ENCODE results near the gene NEK10. TPM values are rescaled to one million over a fixed set of nuclear protein-coding genes. Genes with fewer than 3 reads are reported as not detected.
"Not testable (repeated sequence)": the region's sequence is repeated elsewhere in the genome, so short reads cannot be mapped to it uniquely, and the experiment has no call there.

The NEK10 gene
- total and polyA plus RNA-seq, 9 donors: 0.41 to 33.4 (median 1.1) TPM

DNA sequence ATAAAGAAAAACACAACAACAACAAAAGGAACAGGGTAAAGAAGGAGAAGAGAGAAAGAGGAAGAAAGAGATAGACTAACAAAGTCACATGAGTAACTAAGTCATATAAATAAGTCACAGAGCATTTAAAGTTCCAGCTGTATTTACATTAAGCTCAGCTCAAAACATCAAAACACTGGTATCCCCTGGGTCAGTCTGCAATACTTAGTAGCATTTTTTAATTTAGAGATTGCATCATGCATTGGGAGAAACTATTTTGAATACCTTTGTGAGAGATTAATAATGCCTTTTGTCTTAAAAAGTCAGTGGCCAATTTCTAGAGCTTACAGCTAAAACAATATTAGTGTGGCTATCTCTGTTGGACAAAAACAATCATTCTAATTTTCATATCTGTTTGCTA lies 78.4 kb downstream of the NEK10 start:
- H3K27me3 ChIP-seq: no peaks in the 10 kb centered on the region
- intact Hi-C loops (cut with DNase I): no loop called here
- no peaks in the 10 kb centered on the region for H3K9me3 ChIP-seq
- H3K4me3 ChIP-seq: no peak overlapping the region
- H3K36me3 ChIP-seq: no peaks in the 10 kb centered on the region
- no peak overlapping the region for H3K27ac ChIP-seq
- TF ChIP-seq, protein P1, sequence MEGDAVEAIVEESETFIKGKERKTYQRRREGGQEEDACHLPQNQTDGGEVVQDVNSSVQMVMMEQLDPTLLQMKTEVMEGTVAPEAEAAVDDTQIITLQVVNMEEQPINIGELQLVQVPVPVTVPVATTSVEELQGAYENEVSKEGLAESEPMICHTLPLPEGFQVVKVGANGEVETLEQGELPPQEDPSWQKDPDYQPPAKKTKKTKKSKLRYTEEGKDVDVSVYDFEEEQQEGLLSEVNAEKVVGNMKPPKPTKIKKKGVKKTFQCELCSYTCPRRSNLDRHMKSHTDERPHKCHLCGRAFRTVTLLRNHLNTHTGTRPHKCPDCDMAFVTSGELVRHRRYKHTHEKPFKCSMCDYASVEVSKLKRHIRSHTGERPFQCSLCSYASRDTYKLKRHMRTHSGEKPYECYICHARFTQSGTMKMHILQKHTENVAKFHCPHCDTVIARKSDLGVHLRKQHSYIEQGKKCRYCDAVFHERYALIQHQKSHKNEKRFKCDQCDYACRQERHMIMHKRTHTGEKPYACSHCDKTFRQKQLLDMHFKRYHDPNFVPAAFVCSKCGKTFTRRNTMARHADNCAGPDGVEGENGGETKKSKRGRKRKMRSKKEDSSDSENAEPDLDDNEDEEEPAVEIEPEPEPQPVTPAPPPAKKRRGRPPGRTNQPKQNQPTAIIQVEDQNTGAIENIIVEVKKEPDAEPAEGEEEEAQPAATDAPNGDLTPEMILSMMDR (IDR thresholded peaks at IDR 0.05): no peak
- TF ChIP-seq EP300 (IDR thresholded peaks at IDR 0.05) (no peak), POLR2A (IDR thresholded peaks at IDR 0.05) (no peak)
- no peaks in the 10 kb centered on the region for H3K4me1 ChIP-seq (ENCODE audit: insufficient read depth)
- DNase-seq: no peak

DNA sequence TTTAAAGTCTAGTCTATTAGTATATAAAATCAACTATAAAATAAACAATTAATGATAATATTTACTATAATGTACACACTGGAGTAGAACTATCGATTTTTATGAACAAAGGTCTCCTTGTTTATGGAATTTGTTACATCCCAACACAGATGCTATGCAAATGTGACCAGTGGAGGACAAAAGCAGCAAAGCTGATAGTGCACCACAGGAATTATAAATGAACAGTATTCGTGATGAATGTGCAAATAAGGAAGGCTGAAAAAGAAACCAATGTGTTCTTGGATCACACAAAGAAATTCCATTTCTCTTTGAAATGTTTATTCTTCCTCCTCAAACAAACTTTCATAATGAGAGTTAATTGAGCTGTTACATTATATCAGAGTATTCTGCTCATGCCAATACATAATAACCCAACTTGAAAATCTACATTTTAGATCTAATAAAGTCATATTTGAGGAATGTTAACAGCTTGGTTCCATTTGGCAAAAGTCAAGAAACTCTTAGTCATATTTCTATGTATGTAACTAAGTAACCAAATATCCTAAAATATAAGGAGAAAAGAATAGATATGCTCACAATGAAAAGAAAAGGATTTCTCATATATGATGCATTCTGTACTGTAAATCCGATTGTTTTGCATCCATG lies 79.3 kb downstream of the NEK10 start:
- DNase-seq: no peak
- WGBS, 3 donors: 26 to 34% (median 32%) methylated on average over 3 of the region's 3 CpGs
- intact Hi-C loops (cut with DNase I): no loop called here
- Histone ChIP-seq H3K4me3 (no peak overlapping the region), H3K36me3 (no peaks in the 10 kb centered on the region), H3K27me3 (no peaks in the 10 kb centered on the region), H3K27ac (no peak overlapping the region), H3K9me3 (no peaks in the 10 kb centered on the region), H3K4me1 (ENCODE audit: insufficient read depth) (no peaks in the 10 kb centered on the region)
- TF ChIP-seq, protein P1 (IDR thresholded peaks at IDR 0.05): no peak
- TF ChIP-seq POLR2A (IDR thresholded peaks at IDR 0.05) (no peak), EP300 (IDR thresholded peaks at IDR 0.05) (no peak)

GRCh38 chr3:27287052-27287451 lies 82.1 kb downstream of the NEK10 start:
- no peaks in the 10 kb centered on the region for H3K4me1 ChIP-seq (ENCODE audit: insufficient read depth)
- WGBS, 3 donors: 93 to 99% (median 98%) methylated on average over 2 of the region's 2 CpGs
- no peak for DNase-seq
- H3K27ac ChIP-seq: no peak overlapping the region
- no peak overlapping the region for H3K4me3 ChIP-seq
- intact Hi-C loops (cut with DNase I): no loop called here
- H3K27me3 ChIP-seq: no peaks in the 10 kb centered on the region
- no peaks in the 10 kb centered on the region for H3K36me3 ChIP-seq
- TF ChIP-seq, protein P1 (IDR thresholded peaks at IDR 0.05): no peak
- TF ChIP-seq EP300 (IDR thresholded peaks at IDR 0.05): no peak
- TF ChIP-seq POLR2A (IDR thresholded peaks at IDR 0.05): no peak
- H3K9me3 ChIP-seq: no peaks in the 10 kb centered on the region

GRCh38 chr3:27286467-27286866 lies 82.7 kb downstream of the NEK10 start:
- H3K4me3 ChIP-seq; H3K4me1 ChIP-seq (ENCODE audit: insufficient read depth); DNase-seq; H3K9me3 ChIP-seq; H3K36me3 ChIP-seq; H3K27me3 ChIP-seq; intact Hi-C loops (cut with DNase I); H3K27ac ChIP-seq: not testable (repeated sequence)
- 91 to 95% (median 93%) methylated on average over 10 of the region's 10 CpGs for WGBS, 3 donors

DNA sequence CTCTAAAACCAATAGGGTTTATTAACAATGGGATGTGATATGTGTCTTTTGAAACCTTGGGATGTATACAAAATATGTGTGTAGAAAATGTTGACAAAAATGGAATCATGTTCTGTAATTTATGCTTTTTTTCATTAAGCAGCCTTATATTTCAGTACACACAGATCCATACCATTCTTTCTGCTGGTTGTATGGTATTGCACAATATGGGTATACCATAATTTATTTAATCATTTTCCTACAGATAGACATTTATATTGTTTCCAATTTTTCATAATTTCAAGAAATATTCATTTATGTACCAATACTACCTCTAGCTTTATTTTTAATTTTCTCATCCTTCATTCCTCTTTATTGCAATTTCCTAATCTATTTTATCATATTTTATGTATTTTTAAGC lies 83.5 kb downstream of the NEK10 start:
- H3K4me1 ChIP-seq (ENCODE audit: insufficient read depth): no peaks in the 10 kb centered on the region
- no peak for DNase-seq

More for the DNA sequence above, 83.5 kb downstream of the NEK10 start:
- no peak overlapping the region for H3K4me3 ChIP-seq
- TF ChIP-seq, protein P1 (IDR thresholded peaks at IDR 0.05): no peak
- no peak for TF ChIP-seq EP300 (IDR thresholded peaks at IDR 0.05)
- no peak for TF ChIP-seq POLR2A (IDR thresholded peaks at IDR 0.05)
- no peak overlapping the region for H3K27ac ChIP-seq
- no peaks in the 10 kb centered on the region for H3K27me3 ChIP-seq
- intact Hi-C loops (cut with DNase I): no loop called here
- H3K9me3 ChIP-seq: no peaks in the 10 kb centered on the region
- H3K36me3 ChIP-seq: no peaks in the 10 kb centered on the region

All from ovary (tissue), 9 donors.